Stomach (tissue), 4 donors: Measurements from ENCODE around the gene SNX33.

ENCODE experiments used
- CTCF ChIP-seq, 7 experiments: fragments of 450-650 bp in 4 of 7; fragments of 200-600 bp in 3 of 7; sonication (generic) in 3 of 7; IDR thresholded peaks; one replicate each; pipeline ENCODE4 v1.5.1; 2016 to 2019; ENCODE audit warnings: antibody characterized with exemption in 7 of 7, control low read depth in 2 of 7, mild to moderate bottlenecking in 1 of 7
- EP300 ChIP-seq: sonication (generic); formaldehyde crosslinking; IDR thresholded peaks from one replicate; pipeline ENCODE4 v1.6.1; 2017; ENCODE audit warnings: antibody characterized with exemption
- POLR2A ChIP-seq, 4 donors: fragments of 450-650 bp; IDR thresholded peaks; one replicate each; pipeline ENCODE4 v1.6.1; 2016; ENCODE audit warnings: antibody characterized with exemption in 4 of 4, control low read depth in 2 of 4, mild to moderate bottlenecking in 1 of 4, moderate library complexity in 1 of 4
- POLR2AphosphoS5 ChIP-seq, 3 donors: sonication (generic); formaldehyde crosslinking; IDR thresholded peaks; one replicate each; pipeline ENCODE4 v1.6.1; 2016; ENCODE audit warnings: antibody characterized with exemption in 3 of 3

GRCh38 chr15:75669879-75670212 is 22.1 kb downstream of the SNX33 start:
- TF ChIP-seq CTCF (IDR thresholded peaks at IDR 0.05) = no peak
- TF ChIP-seq POLR2AphosphoS5 (IDR thresholded peaks at IDR 0.05) = no peak
- no peak for TF ChIP-seq POLR2A (IDR thresholded peaks at IDR 0.05)
- no peak for TF ChIP-seq EP300
